H1 (cell line): ENCODE measurements around the gene GDAP2. TPM values are rescaled to one million over a fixed set of nuclear protein-coding genes. Genes with fewer than 3 reads are reported as not detected.
A peak's percentile ranks its signal among the peaks of the same experiment; 100 is the strongest.

ENCODE experiments used
- CTCF ChIA-PET: fragments of 300-600 bp; sonication (Branson Sonifier 250); formaldehyde crosslinking; loops from one replicate; lab custom pipeline; 2021; ENCODE audit not compliant: partially characterized antibody; lab: Charles Lee
- POLR2A ChIA-PET: fragments of 300-600 bp; sonication (Branson Sonifier 250); formaldehyde crosslinking; loops from one replicate; lab custom pipeline; 2021; ENCODE audit warnings: inconsistent platforms; ENCODE audit not compliant: partially characterized antibody; lab: Charles Lee
- DNase-seq, 2 experiments: peaks; one replicate each; pipeline versions ENCODE4 v3.0.0 to v3.0.0-alpha.2; 2010 to 2022; ENCODE audit warnings: low spot score in 2 of 2, low read depth in 1 of 2, mixed read lengths in 1 of 2
- FAIRE-seq: peaks from 2 replicates; lab custom pipeline; 2011; peaks lifted over from hg19 to GRCh38; lab: Jason Lieb, UNC
- H2AFZ ChIP-seq: 2 replicates; pipeline ENCODE4 v1.8.1; 2012; ENCODE audit warnings: low read length, inconsistent platforms
- H2AK5ac ChIP-seq: 2 replicates; pipeline ENCODE4 v1.6.1; 2013; ENCODE audit warnings: low read depth, low read length
- H2BK120ac ChIP-seq: replicated peaks from 2 replicates; pipeline ENCODE3; 2013; ENCODE audit warnings: low read depth, low read length, inconsistent platforms
- H2BK12ac ChIP-seq: 2 replicates; pipeline ENCODE4 v1.6.1; 2013; ENCODE audit warnings: low read depth, low read length
- H2BK15ac ChIP-seq: 2 replicates; pipeline ENCODE4 v1.6.1; 2013; ENCODE audit warnings: low read length
- H2BK20ac ChIP-seq: 2 replicates; pipeline ENCODE4 v1.6.1; 2013; ENCODE audit warnings: low read length
- H2BK5ac ChIP-seq: 2 replicates; pipeline ENCODE4 v1.6.1; 2013; ENCODE audit warnings: low read depth, low read length
- H3K14ac ChIP-seq: 2 replicates; pipeline ENCODE4 v1.6.1; 2013; ENCODE audit warnings: inconsistent platforms; ENCODE audit not compliant: insufficient read length
- H3K18ac ChIP-seq: 2 replicates; pipeline ENCODE4 v1.6.1; 2013; ENCODE audit warnings: low read length; ENCODE audit errors: extremely low read depth
- H3K23ac ChIP-seq: 2 replicates; pipeline ENCODE4 v1.6.1; 2013; ENCODE audit warnings: inconsistent platforms; ENCODE audit not compliant: insufficient read length
- H3K23me2 ChIP-seq: 2 replicates; pipeline ENCODE4 v1.6.1; 2013; ENCODE audit warnings: low read depth, low read length
- H3K27ac ChIP-seq: 2 replicates; pipeline ENCODE4 v1.6.1; 2011; ENCODE audit warnings: low read depth, low read length, inconsistent platforms
- H3K27me3 ChIP-seq, 4 experiments: replicated peaks in 1 of 4; 1 replicate in 1 of 4; 2 replicates in 3 of 4; pipeline versions ENCODE4 v1.6.1 to v1.8.1; 2011 to 2013; ENCODE audit warnings: low read length in 3 of 4, mild to moderate bottlenecking in 3 of 4, inconsistent platforms in 2 of 4, mixed read lengths in 2 of 4, moderate library complexity in 1 of 4; ENCODE audit not compliant: control insufficient read depth in 3 of 4, insufficient read depth in 3 of 4; ENCODE audit errors: extremely low read depth in 1 of 4
- H3K36me3 ChIP-seq, 4 experiments: 2 replicates each; pipeline versions ENCODE4 v1.6.1 to v1.8.1; 2011 to 2013; ENCODE audit warnings: mild to moderate bottlenecking in 4 of 4, low read length in 3 of 4, moderate library complexity in 2 of 4, control low read depth in 1 of 4, inconsistent platforms in 1 of 4; ENCODE audit not compliant: insufficient read depth in 4 of 4, control insufficient read depth in 2 of 4
- H3K4ac ChIP-seq: replicated peaks from 2 replicates; pipeline ENCODE3; 2013; ENCODE audit warnings: low read length, low read depth, mixed read lengths, inconsistent platforms; ENCODE audit not compliant: insufficient read length
- H3K4me1 ChIP-seq, 4 experiments: replicated peaks in 1 of 4; 1 replicate in 1 of 4; 2 replicates in 3 of 4; pipeline versions ENCODE4 v1.6.1 to v1.8.1; 2011 to 2013; ENCODE audit warnings: low read length in 3 of 4, inconsistent platforms in 2 of 4, mixed read lengths in 1 of 4; ENCODE audit not compliant: insufficient read depth in 4 of 4, control insufficient read depth in 3 of 4
- H3K4me2 ChIP-seq, 2 experiments: 2 replicates each; pipeline versions ENCODE4 v1.6.1 to v1.8.1; 2011 to 2013; ENCODE audit warnings: low read depth in 2 of 2, low read length in 2 of 2, control low read depth in 1 of 2, inconsistent platforms in 1 of 2, mild to moderate bottlenecking in 1 of 2; ENCODE audit not compliant: insufficient read depth in 1 of 2
- H3K4me3 ChIP-seq, 4 experiments: fragments of 200-600, 300-600 bp in 1 of 4; sonication (generic), shearing (Covaris generic), sonication (Bioruptor Twin) in 1 of 4; 2 replicates each; pipeline versions ENCODE4 v1.5.1 to v1.8.1; 2011 to 2016; ENCODE audit warnings: low read length in 4 of 4, low read depth in 3 of 4, control low read depth in 2 of 4, inconsistent platforms in 2 of 4, mild to moderate bottlenecking in 2 of 4, mixed read lengths in 1 of 4, moderate library complexity in 1 of 4; ENCODE audit not compliant: insufficient read depth in 2 of 4; ENCODE audit errors: extremely low read depth in 1 of 4
- H3K56ac ChIP-seq: replicated peaks from 2 replicates; pipeline ENCODE3; 2013; ENCODE audit warnings: low read depth, mild to moderate bottlenecking, mixed read lengths, low read length, inconsistent platforms; ENCODE audit not compliant: insufficient read length
- H3K79me1 ChIP-seq: 2 replicates; pipeline ENCODE4 v1.6.1; 2013; ENCODE audit warnings: low read depth, low read length, control low read depth
- H3K79me2 ChIP-seq, 2 experiments: 2 replicates each; pipeline versions ENCODE4 v1.6.1 to v1.8.1; 2012 to 2013; ENCODE audit warnings: low read length in 2 of 2, mild to moderate bottlenecking in 2 of 2, inconsistent platforms in 1 of 2; ENCODE audit not compliant: insufficient read depth in 2 of 2, control insufficient read depth in 1 of 2
- H3K9ac ChIP-seq, 4 experiments: replicated peaks in 1 of 4; 1 replicate in 1 of 4; 2 replicates in 3 of 4; pipeline versions ENCODE4 v1.6.1 to v1.8.1; 2011 to 2013; ENCODE audit warnings: low read depth in 3 of 4, low read length in 3 of 4, control low read depth in 2 of 4, mild to moderate bottlenecking in 2 of 4, moderate library complexity in 2 of 4, inconsistent platforms in 1 of 4; ENCODE audit errors: extremely low read depth in 1 of 4
- H3K9me3 ChIP-seq, 2 experiments: 2 replicates each; pipeline versions ENCODE4 v1.6.1 to v1.8.1; 2012 to 2013; ENCODE audit warnings: mild to moderate bottlenecking in 2 of 2, moderate library complexity in 2 of 2, control low read depth in 1 of 2, inconsistent platforms in 1 of 2, low read depth in 1 of 2, low read length in 1 of 2, mixed read lengths in 1 of 2; ENCODE audit not compliant: insufficient read depth in 2 of 2
- H4K20me1 ChIP-seq, 2 experiments: replicated peaks in 1 of 2; 2 replicates each; pipeline versions ENCODE3 to v1.8.1; 2011 to 2013; ENCODE audit warnings: inconsistent platforms in 2 of 2, low read length in 2 of 2, mild to moderate bottlenecking in 1 of 2; ENCODE audit not compliant: insufficient read depth in 2 of 2, control insufficient read depth in 1 of 2
- H4K5ac ChIP-seq: 2 replicates; pipeline ENCODE4 v1.6.1; 2013; ENCODE audit warnings: low read length, low read depth, mixed read lengths, inconsistent platforms; ENCODE audit not compliant: insufficient read length
- H4K8ac ChIP-seq: 2 replicates; pipeline ENCODE4 v1.8.0; 2013; ENCODE audit warnings: mild to moderate bottlenecking, moderate library complexity, low read length, inconsistent platforms; ENCODE audit not compliant: insufficient read depth; ENCODE audit errors: extremely low read depth
- H4K91ac ChIP-seq: replicated peaks from 2 replicates; pipeline ENCODE3; 2013; ENCODE audit warnings: low read length, mixed read lengths, inconsistent platforms; ENCODE audit not compliant: insufficient read length
- ATF2 ChIP-seq: IDR thresholded peaks from 2 replicates; pipeline ENCODE4 v1.6.1; 2012; ENCODE audit warnings: low read length, inconsistent platforms
- KDM1A ChIP-seq: fragments of 200-600, 300-600 bp; sonication (generic); IDR thresholded peaks from 2 replicates; pipeline ENCODE4 v1.7.1; 2016; ENCODE audit warnings: mild to moderate bottlenecking, low read length, borderline replicate concordance
- KDM5A ChIP-seq: fragments of 200-600 bp; IDR thresholded peaks from 2 replicates; pipeline ENCODE4 v1.7.1; 2012; ENCODE audit warnings: mild to moderate bottlenecking, low read length, inconsistent platforms, mixed read lengths
- POU5F1 ChIP-seq: IDR thresholded peaks from 2 replicates; pipeline ENCODE4 v1.6.1; 2011; ENCODE audit warnings: low read depth, mild to moderate bottlenecking, low read length, moderate library complexity
- SRF ChIP-seq: IDR thresholded peaks from 2 replicates; pipeline ENCODE4 v1.6.1; 2011; ENCODE audit warnings: mild to moderate bottlenecking, low read depth, low read length, moderate library complexity
- TBP ChIP-seq: IDR thresholded peaks from 2 replicates; pipeline ENCODE4 v1.6.1; 2011; ENCODE audit warnings: low read depth, low read length, improper control_type of control experiment
- WGBS, 2 experiments: shearing (Covaris generic) in 1 of 2; methylation state at CpG; one replicate each; pipeline versions ENCODE4 v1.1.6 to v1.1.7; 2013 to 2015; ENCODE audit warnings: low lambda C conversion rate in 2 of 2, mixed read lengths in 2 of 2, inconsistent platforms in 1 of 2, low coverage in 1 of 2, missing lambda C conversion rate in 1 of 2; ENCODE audit not compliant: insufficient replicate concordance in 2 of 2, insufficient coverage in 1 of 2, insufficient read length in 1 of 2; ENCODE audit errors: extremely low coverage in 1 of 2, missing lambda C conversion rate in 1 of 2; 5-methylcytosine and 5-hydroxymethylcytosine counted together
- polyA plus RNA-seq, 7 experiments: library from polyadenylated mRNA; depleted of rRNA in 3 of 7; stranded (reverse) in 5 of 7; unstranded in 2 of 7; fragments of >200 nt in 5 of 7; fragments of 200-250 nt in 2 of 7; gene quantifications; 1 replicate in 5 of 7; 2 replicates in 1 of 7; 4 replicates in 1 of 7; pipeline versions ENCODE4 v1.2.1 to v1.2.3, GENCODE V29; 2011 to 2013; ENCODE audit warnings: missing spikeins in 2 of 7, mixed read lengths in 2 of 7
- total RNA-seq: library from RNA; stranded (reverse); fragmentation: NEBNext Ultra II Directional; extraction: Animal tissue kit (Norgen Biotek cat#: 25700); gene quantifications from 2 replicates; pipeline ENCODE4 v1.2.1, GENCODE V29; 2021

GDAP2 gene
- total and polyA plus RNA-seq, 2 of the 8 experiments (the other 6 are each of a cell fraction or from before 2014, with no cell fraction given) = 8.6 to 27.8 TPM

- no peak for TF ChIP-seq KDM5A
- no peak for TF ChIP-seq ATF2
- TF ChIP-seq KDM1A = no peak
- no peak for TF ChIP-seq SRF
- TF ChIP-seq TBP = no peak
- TF ChIP-seq POU5F1 = no peak
- H3K9ac ChIP-seq = no peak overlapping the region
- H3K4me1 ChIP-seq = peaks cover 0 to 5% (median 1%) of the 10 kb centered on the region in 4 experiments; a peak in 4 of 7 replicates
- no peaks in the 10 kb centered on the region for H3K79me1 ChIP-seq
- no peak overlapping the region for H2AFZ ChIP-seq
- no peak for FAIRE-seq
- no peak overlapping the region for H2BK20ac ChIP-seq
- no peak overlapping the region for H3K4me3 ChIP-seq
- no peak overlapping the region for H3K18ac ChIP-seq
- no peaks in the 10 kb centered on the region for H3K23me2 ChIP-seq
- no peak overlapping the region for H2BK120ac ChIP-seq
- no peak for DNase-seq
- H2BK12ac ChIP-seq = no peak overlapping the region
- no peak overlapping the region for H2AK5ac ChIP-seq
- H3K14ac ChIP-seq = no peak overlapping the region
- H3K4me2 ChIP-seq = peak overlapping the region in 1 of 2 experiments; percentile 26; a peak in 1 of 4 replicates
- H3K36me3 ChIP-seq = peaks cover 0 to under 1% (median under 1%) of the 10 kb centered on the region in 4 experiments; a peak in 2 of 8 replicates
- H2BK15ac ChIP-seq = no peak overlapping the region
- H3K27ac ChIP-seq = no peak overlapping the region
- H4K91ac ChIP-seq = no peak overlapping the region
- H3K27me3 ChIP-seq = no peaks in the 10 kb centered on the region
- H4K8ac ChIP-seq = no peak overlapping the region
- no peak overlapping the region for H3K23ac ChIP-seq
- H3K9me3 ChIP-seq = no peaks in the 10 kb centered on the region
- H4K20me1 ChIP-seq = no peaks in the 10 kb centered on the region
- no peak overlapping the region for H3K4ac ChIP-seq
- H2BK5ac ChIP-seq = no peak overlapping the region
- CTCF ChIA-PET = interaction anchor here (0.6 to 1.0 kb wide), 2 partner anchors 9 to 47 kb away, joined by 3 to 4 read pairs; no protein-coding TSS in a partner anchor
- POLR2A ChIA-PET = interaction anchor here (1.8 kb wide), 1 partner anchor 10 kb away, joined by 4 read pairs; no protein-coding TSS in a partner anchor
- no peak overlapping the region for H4K5ac ChIP-seq
- WGBS, 2 experiments = 0% methylated on average over 1 of the region's 1 CpG; no CpG with 5 or more reads in 1 of the 2 experiments
- no peak overlapping the region for H3K56ac ChIP-seq
- H3K79me2 ChIP-seq = no peaks in the 10 kb centered on the region
These were observed 38.5 kb upstream of the GDAP2 start for GRCh38 chr1:117967881-117968280.
